Epithelial cell of esophagus (primary cell): ENCODE data around the gene PTS.

Source experiments
- DNase-seq: peaks from one replicate; pipeline ENCODE4 v3.0.0; 2010; ENCODE audit warnings: low read depth
- H3K4me3 ChIP-seq: 2 replicates; pipeline ENCODE4 v1.5.1; 2011; ENCODE audit warnings: mild to moderate bottlenecking, low read length, control low read depth
- CTCF ChIP-seq: IDR thresholded peaks from 2 replicates; pipeline ENCODE4 v1.5.1; 2011; ENCODE audit warnings: low read depth, mild to moderate bottlenecking, low read length, control low read depth, inconsistent platforms; ENCODE audit not compliant: insufficient read depth; ENCODE audit errors: missing control alignments

Gene PTS

GRCh38 chr11:112277941-112278340 is 51.7 kb downstream of the PTS start:
- no peak for TF ChIP-seq CTCF
- no peak overlapping the region for H3K4me3 ChIP-seq
- no peak for DNase-seq

GRCh38 chr11:112278803-112279202 is 52.6 kb downstream of the PTS start:
- DNase-seq, result no peak
- TF ChIP-seq CTCF, result no peak
- no peak overlapping the region for H3K4me3 ChIP-seq

GRCh38 chr11:112279901-112280267 is 53.7 kb downstream of the PTS start:
- peak; percentile 75 for TF ChIP-seq CTCF

GRCh38 chr11:112280268-112281126 is 54.3 kb downstream of the PTS start:
- peak; percentile 81 for TF ChIP-seq CTCF
- peak; percentile 87 for DNase-seq

More at GRCh38 chr11:112279901-112280267, 53.7 kb downstream of the PTS start:
- DNase-seq, result peak; percentile 51
- H3K4me3 ChIP-seq, result peak overlapping the region; percentile 29

GRCh38 chr11:112281726-112282125 is 55.5 kb downstream of the PTS start:
- TF ChIP-seq CTCF, result no peak
- no peak for DNase-seq
- H3K4me3 ChIP-seq, result no peak overlapping the region

More at GRCh38 chr11:112280268-112281126, 54.3 kb downstream of the PTS start:
- peak overlapping the region; percentile 29 for H3K4me3 ChIP-seq
